Left ventricle myocardium inferior (tissue), 1 donor: Measurements from ENCODE around the gene RAPGEF4. TPM values are rescaled to one million over a fixed set of nuclear protein-coding genes. Genes with fewer than 3 reads are reported as not detected.

ENCODE experiments used
- DNase-seq: peaks from one replicate; pipeline ENCODE4 v3.0.0-alpha.2; 2020
- H3K27ac ChIP-seq: fragments of 200-600 bp; replicated peaks from 2 replicates; pipeline ENCODE4 v1.8.0; 2021
- H3K27me3 ChIP-seq: fragments of 200-600 bp; 2 replicates; pipeline ENCODE4 v1.8.0; 2021; ENCODE audit warnings: low read depth
- H3K36me3 ChIP-seq: fragments of 200-600 bp; 2 replicates; pipeline ENCODE4 v1.8.0; 2021
- H3K4me1 ChIP-seq: fragments of 200-600 bp; 2 replicates; pipeline ENCODE4 v1.8.0; 2021
- H3K4me3 ChIP-seq: fragments of 200-600 bp; 2 replicates; pipeline ENCODE4 v1.8.0; 2021; ENCODE audit warnings: mild to moderate bottlenecking, moderate library complexity
- H3K9me3 ChIP-seq: fragments of 200-600 bp; replicated peaks from 2 replicates; pipeline ENCODE4 v1.8.0; 2021
- intact Hi-C: fragments of 100-400 bp; cut with micrococcal nuclease; formaldehyde crosslinking; loops from one replicate; pipeline ENCODE4 v1.11.0; 2022
- total RNA-seq: library from RNA; stranded (reverse); fragmentation: NEBNext Ultra II Directional; extraction: Animal tissue kit (Norgen Biotek cat#: 25700); gene quantifications from one replicate; pipeline ENCODE4 v1.2.1, GENCODE V29; 2021
- TF ChIP-seq, protein P1 (sequence below): fragments of 200-600 bp; IDR thresholded peaks from 2 replicates; pipeline ENCODE4 v1.8.0; 2021; ENCODE audit warnings: antibody characterized with exemption, mild to moderate bottlenecking, borderline replicate concordance
- donor health status: DM: no; HTN: yes; CAD: no; lungs with severe emphysema.

The RAPGEF4 gene
- total RNA-seq, 1 donor from 2014 or later = 3.7 TPM

DNA sequence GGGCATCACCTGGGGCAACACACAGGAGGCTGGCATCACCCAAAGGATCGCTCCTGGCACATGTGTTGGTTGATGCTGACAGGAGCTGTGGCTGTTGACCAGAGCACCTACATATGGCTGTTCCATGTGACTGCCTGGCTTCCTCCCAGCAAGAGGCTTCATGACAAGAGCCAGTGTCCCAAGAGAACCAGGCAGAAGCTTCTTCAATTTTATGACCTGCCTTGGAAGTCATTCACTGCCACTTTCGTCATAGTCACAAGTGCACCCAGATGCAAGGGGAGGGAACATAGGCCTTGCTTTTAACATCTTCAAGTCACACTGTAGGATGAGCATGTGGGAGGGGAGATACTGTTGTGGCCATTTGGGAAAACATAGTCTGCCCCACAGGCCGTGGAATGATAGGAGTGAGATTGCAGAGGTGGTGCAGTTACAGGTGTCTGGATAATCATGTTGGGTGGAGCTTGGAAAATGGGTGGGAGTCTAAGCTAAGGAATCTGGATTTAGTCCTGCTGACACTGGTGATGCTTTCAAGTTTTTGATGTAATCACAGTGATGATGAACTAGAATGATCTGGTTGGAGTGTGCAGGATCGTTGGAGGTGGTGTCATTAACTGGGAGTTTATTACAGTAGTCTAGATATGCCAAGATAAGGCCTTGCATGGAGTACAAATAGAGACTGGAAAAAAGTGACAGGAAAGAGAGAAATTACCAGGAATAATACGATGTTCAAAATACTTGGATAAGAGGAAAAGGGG, 107.0 kb downstream of the RAPGEF4 start:
- Histone ChIP-seq H3K27me3 (no peaks in the 10 kb centered on the region), H3K4me1 (peaks cover 48% of the 10 kb centered on the region), H3K36me3 (no peaks in the 10 kb centered on the region), H3K27ac (no peak overlapping the region), H3K9me3 (no peaks in the 10 kb centered on the region), H3K4me3 (no peak overlapping the region)
- TF ChIP-seq, protein P1, sequence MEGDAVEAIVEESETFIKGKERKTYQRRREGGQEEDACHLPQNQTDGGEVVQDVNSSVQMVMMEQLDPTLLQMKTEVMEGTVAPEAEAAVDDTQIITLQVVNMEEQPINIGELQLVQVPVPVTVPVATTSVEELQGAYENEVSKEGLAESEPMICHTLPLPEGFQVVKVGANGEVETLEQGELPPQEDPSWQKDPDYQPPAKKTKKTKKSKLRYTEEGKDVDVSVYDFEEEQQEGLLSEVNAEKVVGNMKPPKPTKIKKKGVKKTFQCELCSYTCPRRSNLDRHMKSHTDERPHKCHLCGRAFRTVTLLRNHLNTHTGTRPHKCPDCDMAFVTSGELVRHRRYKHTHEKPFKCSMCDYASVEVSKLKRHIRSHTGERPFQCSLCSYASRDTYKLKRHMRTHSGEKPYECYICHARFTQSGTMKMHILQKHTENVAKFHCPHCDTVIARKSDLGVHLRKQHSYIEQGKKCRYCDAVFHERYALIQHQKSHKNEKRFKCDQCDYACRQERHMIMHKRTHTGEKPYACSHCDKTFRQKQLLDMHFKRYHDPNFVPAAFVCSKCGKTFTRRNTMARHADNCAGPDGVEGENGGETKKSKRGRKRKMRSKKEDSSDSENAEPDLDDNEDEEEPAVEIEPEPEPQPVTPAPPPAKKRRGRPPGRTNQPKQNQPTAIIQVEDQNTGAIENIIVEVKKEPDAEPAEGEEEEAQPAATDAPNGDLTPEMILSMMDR = no peak
- intact Hi-C loops = no loop called here
- no peak for DNase-seq

DNA sequence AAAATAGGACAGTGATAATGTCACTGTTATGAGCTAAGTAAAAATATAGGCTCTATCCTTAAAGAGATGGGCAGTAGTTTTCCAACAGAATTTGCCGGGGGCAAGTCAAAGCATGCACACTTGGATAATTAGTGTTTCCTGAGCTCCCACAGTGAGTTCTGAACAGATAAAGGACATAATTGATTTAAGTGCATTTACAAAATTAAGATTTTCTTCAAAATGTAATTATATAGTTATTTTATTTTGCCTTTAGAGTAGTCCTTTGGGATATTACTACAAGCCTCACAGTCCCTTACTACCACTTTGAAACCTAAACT, 107.6 kb downstream of the RAPGEF4 start:
- Histone ChIP-seq H3K4me3 (no peak overlapping the region), H3K9me3 (no peaks in the 10 kb centered on the region), H3K27me3 (no peaks in the 10 kb centered on the region), H3K36me3 (no peaks in the 10 kb centered on the region), H3K4me1 (peaks cover 48% of the 10 kb centered on the region), H3K27ac (no peak overlapping the region)
- no peak for DNase-seq
- TF ChIP-seq, protein P1 = no peak
- intact Hi-C loops = no loop called here

DNA sequence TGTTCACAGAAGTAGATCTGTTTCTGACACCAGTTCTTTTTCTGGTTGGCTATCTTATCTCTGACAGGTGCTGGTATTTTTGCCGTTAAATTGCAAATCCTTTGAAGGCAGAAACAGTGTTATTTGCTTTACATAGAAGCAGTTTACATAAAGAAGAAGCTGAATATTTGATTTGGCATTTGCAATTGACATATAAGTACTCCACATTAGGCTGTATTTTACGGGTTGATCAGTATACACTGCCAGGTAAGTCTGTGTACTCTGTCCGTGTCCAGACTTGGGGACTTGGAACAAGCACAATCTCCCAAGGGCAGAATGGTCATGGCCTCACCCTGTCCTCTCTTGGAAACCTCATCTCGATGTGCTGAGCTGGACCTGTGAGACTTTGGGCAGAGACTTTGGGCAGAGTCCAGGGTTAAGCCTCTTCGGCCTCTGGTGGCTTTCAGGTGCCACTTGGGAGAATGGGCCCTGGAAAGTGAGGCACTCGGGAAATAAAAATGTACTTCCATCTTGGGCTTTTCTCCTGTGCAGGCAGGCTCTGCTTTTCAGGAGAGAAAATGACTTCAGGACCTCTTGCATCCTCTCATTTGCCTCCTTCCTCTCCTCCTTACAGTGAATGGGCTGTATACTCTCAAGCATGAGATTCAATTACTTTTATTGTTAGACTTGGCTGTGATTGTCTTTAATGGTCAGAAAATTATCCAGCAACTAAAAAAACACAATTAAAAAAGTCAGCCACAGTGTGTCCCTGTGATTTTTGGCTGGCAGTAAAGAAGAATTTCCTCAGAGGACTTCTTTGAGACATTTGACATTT, 108.5 kb downstream of the RAPGEF4 start:
- Histone ChIP-seq H3K27me3 (no peaks in the 10 kb centered on the region), H3K9me3 (no peaks in the 10 kb centered on the region), H3K4me3 (no peak overlapping the region), H3K36me3 (no peaks in the 10 kb centered on the region), H3K27ac (peak overlapping the region; percentile 60), H3K4me1 (peaks cover 56% of the 10 kb centered on the region)
- intact Hi-C loops = no loop called here
- no peak for DNase-seq
- TF ChIP-seq, protein P1 = no peak

DNA sequence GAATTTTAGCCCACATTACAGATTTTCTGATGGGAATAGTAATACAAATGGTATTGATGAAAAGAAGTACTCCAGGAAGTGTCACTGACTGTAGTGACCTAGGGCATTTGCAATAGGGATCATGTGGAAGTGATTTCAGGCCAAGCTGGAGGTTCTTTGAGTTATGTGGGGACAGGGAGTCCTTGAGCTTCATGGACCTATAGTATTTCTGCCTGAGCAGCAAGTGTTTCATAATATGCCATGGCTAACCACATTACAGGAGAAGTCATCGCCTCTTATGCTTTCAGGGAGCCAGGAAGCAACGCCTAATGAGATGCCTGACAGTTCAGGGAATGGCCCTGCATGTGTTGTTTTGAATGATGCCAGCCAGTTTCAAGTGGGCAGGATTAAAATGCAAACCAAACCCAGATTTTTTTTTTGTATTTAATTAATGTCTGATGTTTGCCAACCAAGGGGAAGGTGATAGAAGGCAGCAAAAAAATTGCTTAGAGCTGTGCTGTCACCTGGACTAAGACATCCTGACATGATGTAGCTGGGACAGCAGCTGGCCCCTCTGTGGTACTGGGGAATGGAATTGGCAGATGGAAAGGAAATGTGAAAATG, 109.5 kb downstream of the RAPGEF4 start:
- H3K27me3 ChIP-seq = no peaks in the 10 kb centered on the region
- no peak for DNase-seq
- H3K9me3 ChIP-seq = no peaks in the 10 kb centered on the region
- peaks cover 66% of the 10 kb centered on the region for H3K4me1 ChIP-seq
- no peaks in the 10 kb centered on the region for H3K36me3 ChIP-seq
- peak overlapping the region; percentile 60 for H3K27ac ChIP-seq
- no peak overlapping the region for H3K4me3 ChIP-seq
- intact Hi-C loops = no loop called here
- TF ChIP-seq, protein P1 = no peak

DNA sequence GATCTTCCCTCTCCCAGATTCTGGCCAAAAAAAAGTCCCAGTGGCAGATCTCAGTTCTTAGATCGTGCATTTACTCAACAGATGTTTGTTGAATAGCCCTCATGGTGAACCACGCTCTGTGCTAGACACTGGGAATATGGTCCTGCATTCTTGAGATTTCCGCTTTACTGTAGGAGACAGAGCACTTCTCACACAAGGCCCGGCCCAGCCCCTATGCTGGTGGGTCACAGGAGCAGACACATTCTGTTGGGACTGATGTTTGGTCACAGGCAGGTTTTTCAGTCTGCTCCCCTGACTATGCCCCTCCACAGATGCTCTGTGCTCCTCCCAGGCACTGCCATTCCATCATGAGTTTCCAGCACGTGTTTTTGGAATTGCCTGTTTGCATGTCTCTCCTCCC, 110.9 kb downstream of the RAPGEF4 start:
- intact Hi-C loops = no loop called here
- Histone ChIP-seq H3K4me1 (peaks cover 66% of the 10 kb centered on the region), H3K27ac (no peak overlapping the region)

More for the DNA sequence above, 110.9 kb downstream of the RAPGEF4 start:
- H3K36me3 ChIP-seq = no peaks in the 10 kb centered on the region
- TF ChIP-seq, protein P1 = no peak
- no peak overlapping the region for H3K4me3 ChIP-seq
- peaks cover 10% of the 10 kb centered on the region for H3K9me3 ChIP-seq
- no peak for DNase-seq
- H3K27me3 ChIP-seq = no peaks in the 10 kb centered on the region
